A204.1 (cell line): ENCODE data around the gene SLC27A6.
"Not testable (repeated sequence)": the region's sequence is repeated elsewhere in the genome, so short reads cannot be mapped to it uniquely, and the experiment has no call there.

Experiments used
- FAIRE-seq: peaks from 2 replicates; lab custom pipeline; 2012; peaks lifted over from hg19 to GRCh38; lab: Jason Lieb, UNC

SLC27A6 gene

DNA sequence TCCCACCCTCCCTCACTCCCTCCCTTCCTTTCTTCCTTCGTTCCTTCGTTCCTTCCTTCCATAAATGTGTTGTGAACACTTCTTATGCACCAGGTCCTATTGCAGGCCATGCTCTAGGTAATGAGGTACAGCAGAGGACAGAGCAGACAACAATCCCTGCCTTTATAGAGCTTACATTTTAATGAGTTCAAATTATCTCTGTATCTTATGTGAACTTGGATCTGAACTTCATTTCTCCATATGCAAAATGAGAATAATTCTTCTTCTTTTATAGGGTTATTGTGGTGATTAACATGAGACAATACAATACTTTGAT lies 37.2 kb downstream of the SLC27A6 start:
- FAIRE-seq: no peak

DNA sequence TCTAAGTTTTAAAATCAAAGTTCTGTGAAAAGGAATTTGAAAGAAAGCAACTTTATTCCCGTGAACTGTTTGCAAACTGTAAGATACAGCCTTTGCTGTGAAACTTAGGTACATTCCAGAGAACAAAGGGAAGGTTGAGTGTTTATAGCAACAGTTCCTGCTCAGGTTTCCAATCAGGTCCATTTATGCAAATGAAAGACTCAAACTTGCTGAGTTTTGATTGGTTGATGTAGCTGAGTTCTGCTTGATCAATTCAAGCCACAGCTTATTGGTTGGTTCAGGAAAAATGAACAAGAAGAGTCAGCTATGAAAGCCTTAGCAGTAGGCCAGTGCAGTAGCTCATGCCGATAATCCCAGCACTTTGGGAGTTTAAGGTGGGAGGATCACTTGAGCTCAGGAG lies 37.9 kb downstream of the SLC27A6 start:
- no peak for FAIRE-seq

DNA sequence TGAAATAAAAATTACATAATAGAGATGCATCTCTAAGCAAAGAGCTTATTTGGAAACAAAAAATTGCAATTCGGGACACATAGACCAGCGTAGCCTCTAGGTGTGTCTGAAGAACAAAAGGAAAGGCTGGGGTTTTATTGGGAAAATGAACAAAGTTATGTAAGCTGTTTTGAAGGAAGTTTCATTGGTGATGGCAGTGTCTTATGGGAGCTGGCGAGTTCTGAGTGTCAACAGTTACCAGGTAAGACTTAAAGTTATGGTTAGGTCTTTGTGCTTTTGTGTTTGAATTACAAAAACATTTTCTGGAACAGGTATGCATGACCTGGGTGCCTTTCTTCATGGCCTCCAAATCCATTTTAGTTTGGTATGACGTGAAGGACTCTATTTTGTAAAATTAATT lies 48.9 kb downstream of the SLC27A6 start:
- no peak for FAIRE-seq

DNA sequence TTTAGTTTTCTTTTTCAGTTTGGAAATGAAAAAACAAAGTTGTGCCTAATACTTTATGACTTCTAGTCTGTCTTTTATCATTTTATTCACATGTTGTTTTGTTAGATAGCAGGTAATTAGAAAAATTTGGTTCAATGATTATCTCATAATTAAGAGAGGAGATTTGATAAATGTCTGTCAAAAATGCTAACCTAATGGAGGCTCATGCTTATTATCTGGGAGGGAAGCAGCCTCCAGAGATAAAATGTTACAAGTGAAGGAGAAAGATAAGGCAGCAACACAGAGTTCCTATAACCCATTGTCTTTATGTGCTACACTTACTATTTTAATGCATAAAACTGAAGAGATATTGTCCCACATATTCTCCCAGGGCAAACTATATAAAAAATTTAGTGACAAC lies 53.5 kb downstream of the SLC27A6 start:
- no peak for FAIRE-seq

DNA sequence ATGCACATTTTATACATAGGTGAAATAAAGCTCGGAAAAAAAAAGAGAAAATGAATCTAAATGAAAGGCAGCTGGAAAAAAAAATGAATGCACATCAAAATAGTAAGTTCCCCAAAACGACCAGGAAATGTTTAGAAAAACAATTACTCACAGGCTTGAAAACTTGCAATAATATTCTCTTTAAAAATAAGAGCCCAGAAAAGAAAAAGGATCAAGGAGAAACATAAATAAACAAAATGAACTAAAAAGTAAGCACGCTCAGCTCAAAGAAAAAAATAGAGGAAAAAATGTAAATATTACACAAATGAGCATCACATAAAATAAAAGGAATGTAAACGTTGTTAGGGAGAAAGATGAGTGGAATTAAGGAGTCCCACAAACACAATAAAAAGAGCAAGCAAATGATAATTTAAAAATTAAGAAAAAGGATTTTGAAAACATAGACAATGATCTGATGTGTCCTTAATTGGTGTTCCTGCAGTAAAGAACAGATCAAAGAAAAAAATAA lies 54.2 kb downstream of the SLC27A6 start:
- FAIRE-seq: peak; percentile 44

DNA sequence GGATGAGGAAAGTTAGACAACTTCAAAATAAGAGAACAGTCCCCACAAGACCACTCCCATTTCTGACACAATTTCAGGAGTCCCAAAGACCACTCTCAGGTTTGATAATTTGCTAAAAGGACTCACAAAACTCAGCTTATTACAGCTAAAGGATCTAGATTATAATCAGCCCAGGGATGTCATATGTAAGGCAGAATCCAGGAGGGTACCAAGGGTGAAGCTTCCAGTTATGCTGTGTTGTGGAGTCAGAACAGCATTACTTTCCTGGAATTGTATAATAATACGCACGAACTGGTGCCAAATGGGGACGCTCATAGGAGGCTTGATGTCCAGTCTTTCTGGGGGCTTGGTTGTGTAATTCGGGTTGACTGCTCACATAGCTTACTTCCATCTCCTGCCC lies 55.4 kb downstream of the SLC27A6 start:
- FAIRE-seq: no peak

DNA sequence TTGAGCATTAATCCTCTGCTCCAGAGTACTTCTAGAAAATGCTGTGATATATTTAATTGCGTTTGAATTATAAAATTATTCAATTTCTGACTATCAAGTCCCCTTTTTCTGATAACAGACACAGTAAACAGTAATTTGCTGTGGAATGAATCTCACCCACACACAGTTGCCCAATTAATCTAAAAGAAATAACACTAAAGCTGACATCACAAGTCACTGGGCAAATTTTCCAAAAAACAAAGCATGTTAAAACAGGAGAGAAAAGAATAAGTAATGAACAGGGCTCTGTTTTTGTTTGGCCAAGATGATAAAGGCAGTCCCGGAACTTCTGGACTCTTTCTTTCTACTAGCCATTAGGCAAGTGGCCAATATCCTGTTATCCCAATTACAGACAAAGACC lies 56.5 kb downstream of the SLC27A6 start:
- no peak for FAIRE-seq

DNA sequence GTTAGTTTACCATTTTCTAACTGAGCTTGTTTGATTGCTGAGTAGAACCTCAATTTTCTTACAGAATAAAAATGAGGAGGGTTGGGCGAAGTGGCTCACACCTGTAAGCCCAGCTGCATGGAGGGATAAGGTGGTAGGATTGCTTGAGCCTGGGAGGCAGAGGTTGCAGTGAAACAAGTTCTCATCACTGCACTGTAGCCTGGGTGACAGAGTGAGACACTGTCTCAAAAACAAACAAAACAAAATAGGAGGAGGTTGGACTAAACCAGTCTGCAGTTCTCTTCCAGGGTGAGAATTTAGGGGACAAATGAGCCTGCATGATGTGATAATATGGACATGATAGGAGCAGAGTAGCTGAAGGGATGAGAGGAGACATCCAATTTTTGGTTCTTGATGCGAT lies 57.3 kb downstream of the SLC27A6 start:
- no peak for FAIRE-seq

DNA sequence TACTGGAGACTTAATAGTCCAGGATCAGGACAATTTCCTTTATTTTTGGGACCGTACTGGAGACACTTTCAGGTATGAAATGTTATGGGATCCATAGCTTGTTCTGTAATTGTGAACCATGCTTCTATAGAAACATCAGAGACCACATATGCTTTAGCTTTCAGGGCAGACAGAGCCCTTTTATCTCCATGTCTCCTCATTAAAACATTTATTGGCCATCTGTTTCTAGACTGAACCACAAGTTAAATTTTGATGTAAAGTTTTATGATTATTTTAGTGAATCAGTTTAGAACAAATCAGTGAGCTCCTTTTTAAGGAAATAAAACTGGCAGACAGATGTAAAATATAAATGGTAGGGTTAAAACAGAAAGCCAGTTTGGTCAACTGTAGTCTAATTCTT lies 62.0 kb downstream of the SLC27A6 start:
- no peak for FAIRE-seq

DNA sequence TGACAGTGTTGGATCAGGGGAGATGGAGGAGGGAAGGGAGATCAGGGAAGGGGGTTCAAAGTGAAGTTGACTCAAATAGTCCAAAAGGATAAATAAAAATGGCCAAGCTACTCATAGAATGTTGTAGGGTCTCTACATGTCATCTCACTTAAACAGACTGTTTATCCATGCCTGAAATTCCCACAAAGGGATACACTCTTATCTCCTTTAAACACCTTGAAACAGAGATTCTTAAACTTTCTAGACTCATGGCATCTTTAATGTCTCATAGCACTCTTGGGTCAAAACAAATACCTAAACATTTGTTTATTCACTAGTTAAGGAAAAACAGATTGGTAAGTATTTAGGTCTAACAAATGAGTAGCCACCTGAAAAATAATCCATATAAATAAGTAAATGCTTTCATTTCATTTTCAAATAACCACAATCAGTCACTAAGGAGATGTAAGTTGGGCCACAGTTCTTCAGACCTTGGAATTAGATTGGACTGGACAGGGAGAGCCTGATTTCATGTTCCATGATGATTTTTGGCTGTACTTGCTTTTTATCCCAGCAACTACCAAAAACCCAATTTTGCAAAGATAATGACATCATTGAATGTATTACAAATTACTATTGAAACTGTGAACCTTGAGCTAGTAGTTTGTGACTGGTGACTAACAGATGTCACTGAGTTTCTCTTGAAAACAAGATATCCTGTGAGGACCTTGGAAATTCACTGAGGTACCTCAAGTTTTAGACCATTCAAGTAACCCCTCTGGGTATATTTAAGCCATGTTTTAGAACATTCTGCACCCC lies 66.8 kb downstream of the SLC27A6 start:
- FAIRE-seq: no peak

DNA sequence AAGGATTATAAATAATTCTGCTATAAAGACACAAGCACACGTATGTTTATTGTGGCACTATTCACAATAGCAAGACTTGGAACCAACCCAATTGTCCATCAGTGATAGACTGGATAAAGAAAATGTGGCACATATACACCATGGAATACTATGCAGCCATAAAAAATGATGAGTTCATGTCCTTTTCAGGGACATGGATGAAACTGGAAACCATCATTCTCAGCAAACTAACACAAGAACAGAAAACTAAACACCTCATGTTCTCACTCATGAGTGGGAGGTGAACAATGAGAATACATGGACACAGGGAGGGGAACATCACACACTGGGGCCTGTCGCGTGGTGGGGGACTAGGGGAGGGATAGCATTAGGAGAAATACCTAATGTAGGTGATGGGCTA lies 71.0 kb downstream of the SLC27A6 start:
- FAIRE-seq: not testable (repeated sequence)

DNA sequence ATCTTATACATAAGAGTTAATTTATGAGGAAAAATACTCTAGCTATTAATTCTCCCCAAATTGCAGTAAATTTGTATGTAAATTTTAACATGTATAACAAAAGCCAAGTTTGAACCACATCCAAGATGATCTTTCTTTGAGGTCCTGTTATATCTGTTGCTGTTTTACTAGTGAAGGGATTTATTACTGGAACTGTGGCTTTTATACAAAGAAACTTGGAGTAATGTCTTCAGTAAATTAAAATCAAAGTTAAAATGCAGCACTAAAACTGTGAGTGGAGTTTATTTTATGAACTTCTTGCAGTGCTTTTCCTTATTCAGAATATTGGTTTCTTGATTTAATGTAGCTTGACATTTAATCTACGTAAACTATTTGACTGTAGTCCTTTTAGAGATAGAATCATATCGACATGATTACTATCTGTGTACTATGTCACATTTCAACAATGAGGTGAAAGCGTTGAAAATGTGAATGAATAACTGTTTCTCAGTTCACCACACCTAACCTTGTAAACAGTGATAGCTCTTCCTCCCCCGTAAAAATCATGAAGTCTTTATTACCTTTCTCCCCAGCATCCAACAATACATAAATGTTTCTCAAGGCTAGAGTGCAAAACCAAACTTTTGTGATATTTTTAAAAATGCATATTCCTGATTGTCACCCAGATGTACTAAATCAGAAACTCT lies 76.1 kb downstream of the SLC27A6 start:
- peak; percentile 16 for FAIRE-seq

DNA sequence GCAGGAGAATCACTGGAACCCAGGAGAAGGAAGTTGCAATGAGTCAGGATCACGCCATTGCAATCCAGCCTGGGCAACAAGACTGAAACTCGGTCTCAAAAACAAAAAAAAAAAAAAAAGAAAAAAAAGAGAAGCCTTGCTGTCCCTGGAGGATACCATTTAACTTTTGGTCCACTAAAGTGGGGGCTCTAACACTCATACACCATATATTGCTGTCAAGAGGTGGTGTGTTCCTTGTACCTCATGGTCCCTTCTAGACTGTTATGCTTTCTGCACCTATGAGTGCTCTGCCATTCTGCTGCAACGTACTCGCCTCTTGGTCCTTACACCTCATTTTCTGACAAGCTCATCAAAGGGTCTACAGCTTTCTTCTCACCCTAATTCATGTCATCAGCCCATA lies 77.0 kb downstream of the SLC27A6 start:
- no peak for FAIRE-seq

DNA sequence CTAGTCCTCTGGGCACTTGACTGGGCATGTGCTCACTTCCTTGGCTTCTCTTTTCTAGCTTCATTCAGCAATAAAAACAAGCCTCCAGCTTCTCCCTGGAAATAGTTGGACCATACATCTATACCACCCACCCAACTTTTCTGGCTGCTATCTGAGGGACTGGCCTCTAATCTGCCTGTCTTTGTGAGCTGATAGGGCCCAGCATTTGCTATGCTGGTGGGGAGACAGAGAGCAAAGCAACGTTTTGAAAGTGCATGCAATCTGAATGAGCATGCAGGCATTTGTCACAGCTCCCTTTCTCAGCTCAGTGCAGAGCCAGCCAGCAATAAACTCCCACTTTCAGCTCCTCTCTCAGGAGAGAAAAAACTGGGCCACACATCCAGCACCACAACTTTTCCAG lies 78.6 kb downstream of the SLC27A6 start:
- FAIRE-seq: no peak

DNA sequence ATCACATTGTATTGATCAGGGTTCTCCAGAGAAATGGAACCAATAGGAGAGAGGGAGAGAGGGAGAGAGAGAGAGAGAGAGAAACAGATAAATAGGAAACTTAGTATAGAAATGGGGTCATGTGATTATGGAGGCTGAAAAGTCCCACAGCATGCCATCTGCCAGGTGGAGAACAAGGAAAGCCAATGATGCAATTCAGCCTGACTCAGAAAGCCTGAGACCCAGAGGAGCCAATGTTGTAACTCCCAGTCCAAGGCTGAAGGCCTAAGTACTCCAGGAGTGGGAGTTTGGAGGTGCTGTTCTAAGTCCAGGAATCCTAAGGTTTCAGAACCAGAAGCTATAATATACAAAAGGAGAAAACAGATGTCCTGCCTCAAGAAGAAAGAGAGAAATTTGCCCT lies 80.9 kb downstream of the SLC27A6 start:
- no peak for FAIRE-seq

DNA sequence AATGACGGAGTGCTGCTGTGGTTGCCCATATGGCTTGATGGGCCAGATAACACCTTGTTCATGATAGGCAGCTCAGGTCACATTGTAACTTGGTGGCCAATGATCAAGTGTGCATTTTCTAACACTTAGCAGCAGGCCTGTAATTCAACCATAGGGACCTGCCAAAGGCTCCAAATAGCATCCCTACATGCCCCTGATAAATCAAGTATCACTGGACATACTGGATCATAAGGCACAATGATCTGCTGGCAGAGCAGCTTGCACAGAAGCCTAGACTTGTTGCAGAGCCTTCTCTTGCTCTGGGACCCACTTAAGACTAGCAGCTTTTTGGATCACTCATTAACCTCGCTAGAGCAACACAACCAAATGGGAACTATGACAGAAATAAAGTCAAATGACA lies 83.2 kb downstream of the SLC27A6 start:
- FAIRE-seq: no peak

DNA sequence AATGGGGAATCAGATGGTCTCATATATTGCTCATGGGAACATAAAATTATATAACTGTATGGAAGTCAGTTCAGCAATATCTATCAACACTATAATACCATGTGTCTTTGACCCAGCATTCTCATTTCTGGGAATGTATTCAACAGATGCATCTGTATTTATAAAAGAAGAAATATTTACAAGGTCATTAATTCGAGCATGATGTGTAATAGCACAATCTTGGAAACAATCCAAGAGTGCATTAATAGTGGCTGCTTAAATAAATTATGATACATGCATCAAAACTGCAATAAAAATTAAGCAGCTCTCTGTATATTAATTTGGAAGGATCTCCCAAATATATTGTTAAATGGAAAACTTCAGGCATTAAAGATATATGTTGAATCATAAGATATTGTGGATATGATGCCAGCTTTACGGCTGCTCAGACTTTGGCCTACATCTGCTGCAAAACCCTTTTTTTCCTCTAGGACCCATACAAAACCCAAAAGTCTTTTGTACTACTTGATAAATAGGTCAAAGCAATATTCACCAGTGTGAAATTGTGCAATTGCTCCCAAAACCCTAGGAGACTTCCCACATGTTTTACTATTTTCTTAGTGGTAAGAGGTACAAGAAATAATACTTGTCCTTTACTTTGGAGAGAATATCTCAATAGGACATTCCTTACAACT lies 84.0 kb downstream of the SLC27A6 start:
- FAIRE-seq: no peak

DNA sequence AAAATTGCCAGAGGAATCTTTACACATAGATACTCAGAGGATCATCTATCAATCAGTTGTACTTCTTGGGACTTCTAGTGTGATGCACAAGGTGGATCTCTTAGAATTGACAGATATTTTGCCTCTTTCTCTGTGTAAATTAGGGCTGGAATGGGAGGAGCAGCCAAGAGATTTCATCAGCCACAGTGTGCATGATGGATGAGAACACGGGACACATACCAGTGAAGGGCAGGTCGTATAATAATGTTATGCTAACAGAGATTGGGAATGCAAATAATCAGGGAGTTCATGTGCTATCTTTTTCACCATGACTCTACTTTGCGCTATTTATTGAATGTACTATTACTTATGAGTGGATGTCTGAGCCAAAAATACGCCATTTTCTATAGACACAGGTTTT lies 86.0 kb downstream of the SLC27A6 start:
- no peak for FAIRE-seq

DNA sequence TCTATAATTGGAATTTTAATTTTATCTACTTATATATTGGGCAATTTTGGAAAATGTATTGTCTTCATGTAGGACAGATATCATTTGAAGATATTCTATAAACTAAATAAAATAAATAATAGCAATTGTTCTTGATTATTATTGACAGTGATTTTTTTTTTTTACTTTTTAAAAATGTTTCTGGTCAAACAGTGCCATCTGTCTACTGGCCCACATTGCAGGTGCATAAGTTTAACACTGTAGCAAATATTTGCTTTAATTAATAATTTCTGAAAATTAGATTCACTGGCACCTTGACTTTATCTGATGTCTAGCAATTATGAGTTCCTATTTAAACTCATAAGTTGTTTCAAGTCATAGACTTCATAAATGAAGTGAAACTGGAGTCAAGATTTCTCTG lies 88.2 kb downstream of the SLC27A6 start:
- FAIRE-seq: peak; percentile 82

DNA sequence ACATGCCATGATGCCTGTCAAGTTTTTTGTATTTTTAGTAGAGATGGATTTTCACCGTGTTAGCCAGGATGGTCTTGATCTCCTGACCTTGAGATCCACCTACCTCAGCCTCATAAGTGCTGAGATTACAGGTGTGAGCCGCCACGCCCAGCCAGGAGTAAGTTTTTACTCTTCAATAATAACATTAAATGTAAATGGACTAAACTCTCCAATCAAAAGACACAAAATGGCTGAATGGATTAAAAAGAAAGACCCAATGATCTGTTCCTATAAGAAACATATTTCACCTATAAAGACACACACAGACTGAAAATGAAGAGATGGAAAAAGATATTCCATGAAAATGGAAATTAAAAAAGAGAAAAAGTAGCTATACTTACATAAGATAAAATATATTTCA lies 92.0 kb downstream of the SLC27A6 start:
- no peak for FAIRE-seq

DNA sequence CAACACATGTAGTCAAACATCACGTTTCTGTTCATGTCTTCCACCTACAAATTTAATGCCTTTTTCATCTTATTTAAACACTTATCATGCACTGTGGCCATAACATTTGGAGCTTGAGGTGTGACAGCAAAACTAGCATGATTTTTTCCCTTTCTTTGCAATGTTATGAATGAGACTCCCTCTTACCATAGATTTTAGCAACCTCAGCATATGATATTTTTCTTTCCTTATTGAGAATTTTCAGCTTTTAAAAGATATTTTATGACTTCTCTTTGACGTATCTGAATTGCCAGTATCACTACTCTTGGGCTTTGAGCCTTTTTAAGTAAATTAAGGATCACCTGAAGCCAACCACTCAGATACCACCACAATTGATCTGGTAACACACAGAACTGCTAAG lies 96.6 kb downstream of the SLC27A6 start:
- FAIRE-seq: no peak

DNA sequence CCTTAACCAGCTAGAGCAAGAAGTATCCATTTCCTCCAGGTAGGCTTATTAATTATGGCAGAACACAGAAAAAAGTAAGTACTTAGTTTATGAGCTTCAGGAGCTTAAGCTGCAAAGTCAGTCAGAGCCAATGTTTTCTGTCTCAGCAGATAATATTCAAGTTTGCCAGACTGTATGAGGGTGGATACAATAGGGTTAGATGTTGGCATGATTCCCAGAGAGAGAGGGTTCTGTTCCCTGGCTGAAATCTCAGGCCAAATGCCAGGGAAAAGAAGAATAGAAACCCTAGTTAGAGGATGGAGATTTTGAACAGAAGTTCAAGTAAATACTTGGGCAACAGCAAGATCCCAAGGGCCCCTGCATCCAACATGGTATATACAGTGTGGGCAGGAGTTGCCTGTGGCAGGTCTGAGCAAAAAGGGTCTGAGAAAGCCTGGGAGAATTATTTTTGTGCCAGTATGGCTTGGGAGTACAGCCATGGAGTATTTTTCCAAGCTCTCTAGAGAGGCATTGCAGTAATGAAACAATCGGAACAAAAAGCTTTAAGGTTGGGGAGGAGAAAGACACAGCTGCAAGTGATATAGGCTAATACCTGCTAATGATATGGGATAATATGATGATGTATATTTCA lies 98.3 kb downstream of the SLC27A6 start:
- no peak for FAIRE-seq

DNA sequence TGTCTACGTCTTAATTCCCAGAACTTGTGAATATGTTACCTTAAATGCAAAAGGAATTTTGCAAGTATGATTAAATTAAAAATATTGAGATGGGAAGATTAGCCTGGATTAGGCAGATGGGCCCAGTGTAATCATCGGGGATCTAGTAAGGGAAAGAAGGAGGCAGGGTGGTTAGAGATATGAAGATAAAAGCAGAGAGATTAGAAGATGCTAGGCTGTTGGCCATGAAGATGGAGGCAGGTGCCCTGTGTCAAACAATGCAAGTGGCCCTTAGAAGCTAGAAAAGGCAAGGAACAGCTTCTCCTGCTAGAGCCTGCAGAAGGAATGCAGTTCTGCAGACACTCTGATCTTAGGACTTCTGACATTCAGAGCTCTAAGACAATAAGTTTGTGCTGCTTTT lies 100.4 kb downstream of the SLC27A6 start:
- FAIRE-seq: no peak
